GM19452 (cell line): ENCODE measurements around the gene FARP2.
"Not testable (repeated sequence)": the region's sequence is repeated elsewhere in the genome, so short reads cannot be mapped to it uniquely, and the experiment has no call there.

ENCODE experiments used
- ATAC-seq: cut with Tn5 transposase; IDR thresholded peaks from one replicate; pipeline ENCODE4 v1.9.1; 2021; ENCODE audit not compliant: unreplicated experiment

Gene FARP2

GRCh38 chr2:241519669-241520068 is 163.6 kb downstream of the FARP2 start:
- no peak for ATAC-seq

GRCh38 chr2:241522477-241522876 is 166.4 kb downstream of the FARP2 start:
- no peak for ATAC-seq

GRCh38 chr2:241525818-241526780 is 170.0 kb downstream of the FARP2 start:
- not testable (repeated sequence) for ATAC-seq

- no peak for ATAC-seq
These were observed 174.5 kb downstream of the FARP2 start for GRCh38 chr2:241530571-241530970.

GRCh38 chr2:241531161-241531722 is 175.2 kb downstream of the FARP2 start:
- ATAC-seq: no peak

- no peak for ATAC-seq
These were observed 176.1 kb downstream of the FARP2 start for GRCh38 chr2:241532168-241532567.

- ATAC-seq: no peak
These were observed 176.9 kb downstream of the FARP2 start for GRCh38 chr2:241532733-241533601.

GRCh38 chr2:241534293-241534692 is 178.2 kb downstream of the FARP2 start:
- no peak for ATAC-seq

- ATAC-seq: no peak
These were observed 178.8 kb downstream of the FARP2 start for GRCh38 chr2:241534701-241535375.

GRCh38 chr2:241535871-241536655 is 180.0 kb downstream of the FARP2 start:
- no peak for ATAC-seq

GRCh38 chr2:241538838-241539615 is 182.9 kb downstream of the FARP2 start:
- no peak for ATAC-seq

- ATAC-seq: no peak
These were observed 183.7 kb downstream of the FARP2 start for GRCh38 chr2:241539616-241540374.

- ATAC-seq: no peak
These were observed 184.3 kb downstream of the FARP2 start for GRCh38 chr2:241540401-241540770.

GRCh38 chr2:241540771-241541561 is 184.9 kb downstream of the FARP2 start:
- ATAC-seq: no peak

- no peak for ATAC-seq
These were observed 185.6 kb downstream of the FARP2 start for GRCh38 chr2:241541564-241542277.

GRCh38 chr2:241542278-241542605 is 186.2 kb downstream of the FARP2 start:
- no peak for ATAC-seq
